ENCODE measurements around the gene SLC2A5. TPM values are rescaled to one million over a fixed set of nuclear protein-coding genes. Genes with fewer than 3 reads are reported as not detected.

SLC2A5 gene
- total RNA-seq, 1 donor from 2014 or later: 0.18 TPM

Other genes starting within 250 kb of the SLC2A5 start
- gene ENO1, start 190.9 kb downstream of the SLC2A5 start, total RNA-seq: 1,108 and 1,420 TPM in 2 replicates
- not detected in 2 replicates for gene CA6, start 123.8 kb downstream of the SLC2A5 start, total RNA-seq
- not detected in 2 replicates for gene SLC2A7, start 43.2 kb downstream of the SLC2A5 start, total RNA-seq
- 1.8 and 3.4 TPM in 2 replicates for gene GPR157, start 59.5 kb upstream of the SLC2A5 start, total RNA-seq
- gene H6PD, start 165.1 kb upstream of the SLC2A5 start, total RNA-seq: 36.9 and 54.3 TPM in 2 replicates
- gene SPSB1, start 223.3 kb upstream of the SLC2A5 start, total RNA-seq: 29.0 and 66.0 TPM in 2 replicates

Measured in glomerular endothelial cell (primary cell).